ENCODE data around the gene FOXP1. TPM values are rescaled to one million over a fixed set of nuclear protein-coding genes. Genes with fewer than 3 reads are reported as not detected.

FOXP1 gene
- total and polyA plus RNA-seq, 2 of the 13 experiments (the other 11 are each of a cell fraction or from before 2014, with no cell fraction given): 40.4 to 59.0 TPM

DNA sequence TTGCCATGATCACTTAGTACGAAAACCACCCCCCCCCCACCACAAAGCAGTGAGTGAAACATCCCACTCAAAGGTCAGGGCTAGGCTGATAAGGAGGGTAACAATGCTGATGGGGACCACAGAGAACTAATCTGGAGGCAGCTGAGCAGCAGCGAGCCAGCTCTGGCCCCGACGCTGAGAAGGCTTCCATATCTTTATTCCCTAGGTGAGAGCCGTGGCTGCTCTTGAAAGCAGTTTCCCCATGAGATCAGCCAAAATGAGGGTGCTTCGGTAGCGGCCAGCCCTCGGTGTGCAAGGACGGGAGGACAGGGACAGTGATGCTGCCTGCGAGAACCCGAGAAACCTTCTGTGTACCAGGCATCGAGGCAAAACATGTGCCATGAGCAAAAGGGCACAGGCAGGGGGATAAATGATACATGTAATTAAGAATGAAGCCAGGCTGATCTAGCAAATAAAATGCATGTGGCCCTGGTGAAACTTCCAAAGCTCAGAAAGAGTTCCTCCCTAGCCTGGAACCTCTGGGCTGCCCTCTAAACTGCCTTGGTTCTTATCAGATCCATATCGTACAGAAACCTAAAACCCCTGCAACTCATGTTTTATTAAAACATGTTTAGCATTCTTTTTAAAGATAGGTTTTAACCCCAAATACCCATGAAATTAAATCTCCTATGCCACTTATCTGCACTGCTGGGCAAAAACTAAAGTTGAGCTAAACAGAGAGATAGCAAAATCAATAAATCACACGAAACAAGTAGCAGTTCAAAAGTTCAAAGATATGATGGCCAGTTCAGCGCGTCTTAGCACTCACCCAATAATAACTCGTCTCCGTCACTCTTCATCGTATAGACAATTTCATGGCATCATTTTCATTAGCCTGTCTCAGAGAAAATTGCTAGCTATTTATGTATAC is 337.3 kb downstream of the FOXP1 start (continued):
- TF ChIP-seq ZNF256 (CRISPR knock-in tag; conservative IDR thresholded peaks at IDR 0.05): no peak
- no peak for TF ChIP-seq ZFYVE20 (CRISPR knock-in tag; IDR thresholded peaks at IDR 0.05; ENCODE audit: borderline replicate concordance, low read depth)
- no peak for TF ChIP-seq MAZ (IDR thresholded peaks at IDR 0.05; ENCODE audit: borderline replicate concordance, low read depth, low read length)
- no peak for TF ChIP-seq MAZ (CRISPR knock-in tag; IDR thresholded peaks at IDR 0.05; ENCODE audit: low read depth)
- TF ChIP-seq HOXA7 (CRISPR knock-in tag; IDR thresholded peaks at IDR 0.05): no peak
- no peak for TF ChIP-seq MATR3 (CRISPR knock-in tag; IDR thresholded peaks at IDR 0.05)
- TF ChIP-seq, protein P1, sequence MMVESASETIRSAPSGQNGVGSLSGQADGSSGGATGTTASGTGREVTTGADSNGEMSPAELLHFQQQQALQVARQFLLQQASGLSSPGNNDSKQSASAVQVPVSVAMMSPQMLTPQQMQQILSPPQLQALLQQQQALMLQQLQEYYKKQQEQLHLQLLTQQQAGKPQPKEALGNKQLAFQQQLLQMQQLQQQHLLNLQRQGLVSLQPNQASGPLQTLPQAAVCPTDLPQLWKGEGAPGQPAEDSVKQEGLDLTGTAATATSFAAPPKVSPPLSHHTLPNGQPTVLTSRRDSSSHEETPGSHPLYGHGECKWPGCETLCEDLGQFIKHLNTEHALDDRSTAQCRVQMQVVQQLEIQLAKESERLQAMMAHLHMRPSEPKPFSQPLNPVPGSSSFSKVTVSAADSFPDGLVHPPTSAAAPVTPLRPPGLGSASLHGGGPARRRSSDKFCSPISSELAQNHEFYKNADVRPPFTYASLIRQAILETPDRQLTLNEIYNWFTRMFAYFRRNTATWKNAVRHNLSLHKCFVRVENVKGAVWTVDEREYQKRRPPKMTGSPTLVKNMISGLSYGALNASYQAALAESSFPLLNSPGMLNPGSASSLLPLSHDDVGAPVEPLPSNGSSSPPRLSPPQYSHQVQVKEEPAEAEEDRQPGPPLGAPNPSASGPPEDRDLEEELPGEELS (CRISPR knock-in tag; IDR thresholded peaks at IDR 0.05): peak; percentile 70
- TF ChIP-seq, protein P2, sequence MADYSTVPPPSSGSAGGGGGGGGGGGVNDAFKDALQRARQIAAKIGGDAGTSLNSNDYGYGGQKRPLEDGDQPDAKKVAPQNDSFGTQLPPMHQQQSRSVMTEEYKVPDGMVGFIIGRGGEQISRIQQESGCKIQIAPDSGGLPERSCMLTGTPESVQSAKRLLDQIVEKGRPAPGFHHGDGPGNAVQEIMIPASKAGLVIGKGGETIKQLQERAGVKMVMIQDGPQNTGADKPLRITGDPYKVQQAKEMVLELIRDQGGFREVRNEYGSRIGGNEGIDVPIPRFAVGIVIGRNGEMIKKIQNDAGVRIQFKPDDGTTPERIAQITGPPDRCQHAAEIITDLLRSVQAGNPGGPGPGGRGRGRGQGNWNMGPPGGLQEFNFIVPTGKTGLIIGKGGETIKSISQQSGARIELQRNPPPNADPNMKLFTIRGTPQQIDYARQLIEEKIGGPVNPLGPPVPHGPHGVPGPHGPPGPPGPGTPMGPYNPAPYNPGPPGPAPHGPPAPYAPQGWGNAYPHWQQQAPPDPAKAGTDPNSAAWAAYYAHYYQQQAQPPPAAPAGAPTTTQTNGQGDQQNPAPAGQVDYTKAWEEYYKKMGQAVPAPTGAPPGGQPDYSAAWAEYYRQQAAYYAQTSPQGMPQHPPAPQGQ (CRISPR knock-in tag; IDR thresholded peaks at IDR 0.05; ENCODE audit: borderline replicate concordance): no peak
- no peak for TF ChIP-seq ZNF121 (CRISPR knock-in tag; IDR thresholded peaks at IDR 0.05)
- TF ChIP-seq, protein P3, sequence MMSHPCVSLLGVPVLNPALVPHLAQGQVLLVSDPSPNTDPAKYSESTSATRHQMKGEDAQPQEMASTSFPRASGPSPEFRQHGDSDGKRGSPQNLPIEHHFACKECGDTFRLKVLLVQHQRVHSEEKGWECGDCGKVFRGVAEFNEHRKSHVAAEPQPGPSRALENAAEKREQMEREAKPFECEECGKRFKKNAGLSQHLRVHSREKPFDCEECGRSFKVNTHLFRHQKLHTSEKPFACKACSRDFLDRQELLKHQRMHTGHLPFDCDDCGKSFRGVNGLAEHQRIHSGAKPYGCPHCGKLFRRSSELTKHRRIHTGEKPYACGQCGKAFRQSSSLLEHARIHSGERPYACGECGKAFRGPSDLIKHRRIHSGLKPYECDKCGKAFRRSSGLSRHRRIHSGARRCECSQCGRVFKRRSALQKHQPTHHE (CRISPR knock-in tag; IDR thresholded peaks at IDR 0.05; ENCODE audit: borderline replicate concordance): no peak
- TF ChIP-seq RFXAP (CRISPR knock-in tag; IDR thresholded peaks at IDR 0.05; ENCODE audit: borderline replicate concordance): no peak
- TF ChIP-seq ZFP1 (CRISPR knock-in tag; IDR thresholded peaks at IDR 0.05): no peak
- no peak for TF ChIP-seq ZNF264 (CRISPR knock-in tag; IDR thresholded peaks at IDR 0.05)
- TF ChIP-seq, protein P4, sequence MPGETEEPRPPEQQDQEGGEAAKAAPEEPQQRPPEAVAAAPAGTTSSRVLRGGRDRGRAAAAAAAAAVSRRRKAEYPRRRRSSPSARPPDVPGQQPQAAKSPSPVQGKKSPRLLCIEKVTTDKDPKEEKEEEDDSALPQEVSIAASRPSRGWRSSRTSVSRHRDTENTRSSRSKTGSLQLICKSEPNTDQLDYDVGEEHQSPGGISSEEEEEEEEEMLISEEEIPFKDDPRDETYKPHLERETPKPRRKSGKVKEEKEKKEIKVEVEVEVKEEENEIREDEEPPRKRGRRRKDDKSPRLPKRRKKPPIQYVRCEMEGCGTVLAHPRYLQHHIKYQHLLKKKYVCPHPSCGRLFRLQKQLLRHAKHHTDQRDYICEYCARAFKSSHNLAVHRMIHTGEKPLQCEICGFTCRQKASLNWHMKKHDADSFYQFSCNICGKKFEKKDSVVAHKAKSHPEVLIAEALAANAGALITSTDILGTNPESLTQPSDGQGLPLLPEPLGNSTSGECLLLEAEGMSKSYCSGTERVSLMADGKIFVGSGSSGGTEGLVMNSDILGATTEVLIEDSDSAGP (CRISPR knock-in tag; IDR thresholded peaks at IDR 0.05; ENCODE audit: borderline replicate concordance): peak; percentile 29; the same call in 1 of the 2 replicates
- TF ChIP-seq, protein P5, sequence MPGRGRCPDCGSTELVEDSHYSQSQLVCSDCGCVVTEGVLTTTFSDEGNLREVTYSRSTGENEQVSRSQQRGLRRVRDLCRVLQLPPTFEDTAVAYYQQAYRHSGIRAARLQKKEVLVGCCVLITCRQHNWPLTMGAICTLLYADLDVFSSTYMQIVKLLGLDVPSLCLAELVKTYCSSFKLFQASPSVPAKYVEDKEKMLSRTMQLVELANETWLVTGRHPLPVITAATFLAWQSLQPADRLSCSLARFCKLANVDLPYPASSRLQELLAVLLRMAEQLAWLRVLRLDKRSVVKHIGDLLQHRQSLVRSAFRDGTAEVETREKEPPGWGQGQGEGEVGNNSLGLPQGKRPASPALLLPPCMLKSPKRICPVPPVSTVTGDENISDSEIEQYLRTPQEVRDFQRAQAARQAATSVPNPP (CRISPR knock-in tag; IDR thresholded peaks at IDR 0.05): no peak
- TF ChIP-seq, protein P6, sequence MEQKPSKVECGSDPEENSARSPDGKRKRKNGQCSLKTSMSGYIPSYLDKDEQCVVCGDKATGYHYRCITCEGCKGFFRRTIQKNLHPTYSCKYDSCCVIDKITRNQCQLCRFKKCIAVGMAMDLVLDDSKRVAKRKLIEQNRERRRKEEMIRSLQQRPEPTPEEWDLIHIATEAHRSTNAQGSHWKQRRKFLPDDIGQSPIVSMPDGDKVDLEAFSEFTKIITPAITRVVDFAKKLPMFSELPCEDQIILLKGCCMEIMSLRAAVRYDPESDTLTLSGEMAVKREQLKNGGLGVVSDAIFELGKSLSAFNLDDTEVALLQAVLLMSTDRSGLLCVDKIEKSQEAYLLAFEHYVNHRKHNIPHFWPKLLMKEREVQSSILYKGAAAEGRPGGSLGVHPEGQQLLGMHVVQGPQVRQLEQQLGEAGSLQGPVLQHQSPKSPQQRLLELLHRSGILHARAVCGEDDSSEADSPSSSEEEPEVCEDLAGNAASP (CRISPR knock-in tag; IDR thresholded peaks at IDR 0.05; ENCODE audit: borderline replicate concordance): 0 out of 2 replicates have a peak, but pooled peaks have one; percentile 14
- TF ChIP-seq MEF2D (CRISPR knock-in tag; IDR thresholded peaks at IDR 0.05): no peak
- no peak for TF ChIP-seq RFXANK (CRISPR knock-in tag; IDR thresholded peaks at IDR 0.05)
